Astrocyte of the cerebellum (primary cell): Measurements from ENCODE around the gene PKIG.

Experiments used
- DNase-seq: peaks from one replicate; pipeline ENCODE4 v3.0.0-alpha.2; 2011; ENCODE audit warnings: low read depth
- H3K4me3 ChIP-seq: 2 replicates; pipeline ENCODE4 v1.5.1; 2011; ENCODE audit warnings: mild to moderate bottlenecking, low read depth, low read length, moderate library complexity
- CTCF ChIP-seq: IDR thresholded peaks from 2 replicates; pipeline ENCODE4 v1.5.1; 2012; ENCODE audit warnings: low read length, low read depth, moderate library complexity, mild to moderate bottlenecking; ENCODE audit errors: missing control alignments
- in situ Hi-C: cut with HindIII; loops from 2 replicates; pipeline ENCODE4 v1.10.0; 2017; ENCODE audit warnings: low sequenced_read_pairs

Gene PKIG

DNA sequence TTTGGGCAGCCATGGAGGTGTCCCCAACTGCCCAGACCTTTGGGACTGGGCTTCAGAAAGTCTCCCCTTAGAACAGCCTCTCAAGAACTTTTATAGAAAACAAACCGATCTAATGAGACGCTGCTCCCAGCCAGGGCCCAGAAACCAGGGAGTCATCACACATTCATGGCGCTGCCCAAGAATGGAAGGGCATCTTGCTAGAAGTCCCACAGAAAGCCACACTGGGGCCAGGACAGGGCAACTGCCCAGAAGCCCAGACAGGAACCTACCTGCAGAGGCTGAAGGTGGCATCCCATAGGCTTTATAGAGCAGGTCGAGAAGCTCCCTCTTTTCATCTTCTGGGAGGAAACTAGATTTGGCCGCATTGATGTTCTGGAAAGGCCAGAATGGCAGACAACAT, 37.7 kb downstream of the PKIG start:
- no peak overlapping the region for H3K4me3 ChIP-seq
- no peak for TF ChIP-seq CTCF
- no peak for DNase-seq
- in situ Hi-C loops, result no loop called here

- no peak for TF ChIP-seq CTCF
- no peak overlapping the region for H3K4me3 ChIP-seq
- no peak for DNase-seq
- in situ Hi-C loops, result no loop called here
Observed at GRCh38 chr20:44621325-44621724, 38.9 kb downstream of the PKIG start.

GRCh38 chr20:44621939-44622338, 39.6 kb downstream of the PKIG start:
- TF ChIP-seq CTCF, result no peak
- in situ Hi-C loops, result no loop called here
- DNase-seq, result no peak
- no peak overlapping the region for H3K4me3 ChIP-seq

GRCh38 chr20:44622501-44623270, 40.3 kb downstream of the PKIG start:
- no peak for TF ChIP-seq CTCF
- no peak for DNase-seq
- H3K4me3 ChIP-seq, result no peak overlapping the region
- in situ Hi-C loops, result no loop called here

DNA sequence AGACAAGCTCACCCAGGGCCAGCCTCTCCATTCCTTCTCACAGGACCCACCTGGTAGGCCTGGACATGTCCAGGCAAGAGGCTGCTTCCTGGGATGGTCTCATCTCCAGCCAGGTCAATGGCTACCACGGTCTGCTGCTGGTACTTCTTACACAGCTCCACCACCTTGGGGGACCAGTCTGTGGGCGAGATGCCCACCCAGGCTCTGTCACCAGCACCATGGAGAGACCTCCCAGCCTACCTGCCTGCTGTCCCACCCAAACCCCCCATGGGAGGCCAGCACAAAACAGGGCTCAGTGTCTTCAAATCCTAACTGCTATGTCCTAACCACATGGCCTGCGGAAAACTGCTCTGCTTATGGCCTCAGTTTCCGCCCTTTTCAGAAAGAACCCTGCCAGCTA, 41.8 kb downstream of the PKIG start:
- TF ChIP-seq CTCF, result no peak
- no peak overlapping the region for H3K4me3 ChIP-seq
- no peak for DNase-seq
- in situ Hi-C loops, result no loop called here

- in situ Hi-C loops, result no loop called here
- DNase-seq, result no peak
- H3K4me3 ChIP-seq, result no peak overlapping the region
- TF ChIP-seq CTCF, result no peak
Observed at GRCh38 chr20:44624743-44625271, 42.4 kb downstream of the PKIG start.
